Measurements from ENCODE around the gene RNU6-1.

DNA sequence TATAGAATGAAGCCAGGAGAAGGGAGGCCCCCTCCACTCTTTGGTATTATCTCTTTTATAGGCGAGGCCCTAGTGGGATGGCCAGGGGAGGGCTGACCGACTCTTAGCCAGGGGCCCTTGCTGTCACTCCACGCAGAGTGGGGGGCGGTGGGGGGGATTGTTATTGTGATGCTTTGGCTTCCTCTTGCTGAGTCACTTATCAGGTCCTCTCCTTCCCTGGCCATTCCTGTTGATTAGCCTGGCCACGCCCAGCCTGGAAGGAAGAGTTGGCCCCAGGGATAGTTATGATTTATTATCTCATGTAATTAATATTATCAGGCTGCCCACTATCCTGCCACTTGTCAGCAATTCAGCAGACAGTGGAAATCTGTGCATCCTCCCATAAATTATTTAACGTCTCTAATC is 40.0 kb downstream of the RNU6-1 start:
- TF ChIP-seq EZH2phosphoT487 (IDR thresholded peaks at IDR 0.05): no peak
- TF ChIP-seq, protein P1, sequence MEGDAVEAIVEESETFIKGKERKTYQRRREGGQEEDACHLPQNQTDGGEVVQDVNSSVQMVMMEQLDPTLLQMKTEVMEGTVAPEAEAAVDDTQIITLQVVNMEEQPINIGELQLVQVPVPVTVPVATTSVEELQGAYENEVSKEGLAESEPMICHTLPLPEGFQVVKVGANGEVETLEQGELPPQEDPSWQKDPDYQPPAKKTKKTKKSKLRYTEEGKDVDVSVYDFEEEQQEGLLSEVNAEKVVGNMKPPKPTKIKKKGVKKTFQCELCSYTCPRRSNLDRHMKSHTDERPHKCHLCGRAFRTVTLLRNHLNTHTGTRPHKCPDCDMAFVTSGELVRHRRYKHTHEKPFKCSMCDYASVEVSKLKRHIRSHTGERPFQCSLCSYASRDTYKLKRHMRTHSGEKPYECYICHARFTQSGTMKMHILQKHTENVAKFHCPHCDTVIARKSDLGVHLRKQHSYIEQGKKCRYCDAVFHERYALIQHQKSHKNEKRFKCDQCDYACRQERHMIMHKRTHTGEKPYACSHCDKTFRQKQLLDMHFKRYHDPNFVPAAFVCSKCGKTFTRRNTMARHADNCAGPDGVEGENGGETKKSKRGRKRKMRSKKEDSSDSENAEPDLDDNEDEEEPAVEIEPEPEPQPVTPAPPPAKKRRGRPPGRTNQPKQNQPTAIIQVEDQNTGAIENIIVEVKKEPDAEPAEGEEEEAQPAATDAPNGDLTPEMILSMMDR (IDR thresholded peaks at IDR 0.05): no peak
- TF ChIP-seq EZH2 (IDR thresholded peaks at IDR 0.05): no peak
